HEK293 (cell line): Measurements from ENCODE around the gene ARPC5L.

Experiments
- BCL11A ChIP-seq: fragments of 450-650 bp; formaldehyde crosslinking; IDR thresholded peaks from 2 replicates; pipeline ENCODE4 v1.5.1; 2016; ENCODE audit warnings: low read depth, missing biosample characterization, missing genetic modification characterization
- BCL11B ChIP-seq: fragments of 450-650 bp; formaldehyde crosslinking; IDR thresholded peaks from 2 replicates; pipeline ENCODE4 v1.5.1; 2016; ENCODE audit warnings: low read depth, missing biosample characterization, missing genetic modification characterization
- KLF7 ChIP-seq: fragments of 450-650 bp; formaldehyde crosslinking; IDR thresholded peaks from 2 replicates; pipeline ENCODE4 v1.5.1; 2016; ENCODE audit warnings: missing biosample characterization, missing genetic modification characterization, borderline replicate concordance
- PATZ1 ChIP-seq: fragments of 450-650 bp; formaldehyde crosslinking; IDR thresholded peaks from 2 replicates; pipeline ENCODE4 v1.5.1; 2016; ENCODE audit warnings: missing biosample characterization, missing genetic modification characterization
- SP2 ChIP-seq: fragments of 450-650 bp; formaldehyde crosslinking; IDR thresholded peaks from 2 replicates; pipeline ENCODE4 v1.5.1; 2016; ENCODE audit warnings: missing biosample characterization, missing genetic modification characterization
- WT1 ChIP-seq: fragments of 450-650 bp; formaldehyde crosslinking; IDR thresholded peaks from 2 replicates; pipeline ENCODE4 v1.5.1; 2016; ENCODE audit warnings: missing biosample characterization, missing genetic modification characterization
- ZBTB10 ChIP-seq: fragments of 450-650 bp; formaldehyde crosslinking; IDR thresholded peaks from 2 replicates; pipeline ENCODE4 v1.5.1; 2016; ENCODE audit warnings: missing biosample characterization, missing genetic modification characterization
- ZBTB17 ChIP-seq: fragments of 450-650 bp; formaldehyde crosslinking; IDR thresholded peaks from 2 replicates; pipeline ENCODE4 v1.5.1; 2016; ENCODE audit warnings: missing biosample characterization, missing genetic modification characterization
- ZBTB26 ChIP-seq: fragments of 450-650 bp; formaldehyde crosslinking; optimal IDR thresholded peaks from 2 replicates; pipeline ENCODE3; 2016; ENCODE audit warnings: missing biosample characterization, mild to moderate bottlenecking, missing genetic modification characterization
- ZBTB48 ChIP-seq: fragments of 450-650 bp; formaldehyde crosslinking; IDR thresholded peaks from 2 replicates; pipeline ENCODE4 v1.5.1; 2016; ENCODE audit warnings: missing biosample characterization, missing genetic modification characterization
- ZFP41 ChIP-seq: fragments of 450-650 bp; formaldehyde crosslinking; IDR thresholded peaks from 2 replicates; pipeline ENCODE4 v1.5.1; 2016; ENCODE audit warnings: missing biosample characterization, missing genetic modification characterization, borderline replicate concordance
- ZNF211 ChIP-seq: fragments of 450-650 bp; formaldehyde crosslinking; IDR thresholded peaks from 2 replicates; pipeline ENCODE4 v1.5.1; 2016; ENCODE audit warnings: low read depth, missing biosample characterization, missing genetic modification characterization
- ZNF221 ChIP-seq: fragments of 450-650 bp; formaldehyde crosslinking; IDR thresholded peaks from 2 replicates; pipeline ENCODE4 v1.5.1; 2017; ENCODE audit warnings: missing biosample characterization, missing genetic modification characterization, borderline replicate concordance
- ZNF223 ChIP-seq: fragments of 450-650 bp; formaldehyde crosslinking; IDR thresholded peaks from 2 replicates; pipeline ENCODE4 v1.5.1; 2016; ENCODE audit warnings: missing biosample characterization, missing genetic modification characterization
- ZNF23 ChIP-seq: fragments of 450-650 bp; formaldehyde crosslinking; IDR thresholded peaks from 2 replicates; pipeline ENCODE4 v1.5.1; 2016; ENCODE audit warnings: missing biosample characterization, missing genetic modification characterization, borderline replicate concordance
- ZNF266 ChIP-seq: fragments of 450-650 bp; formaldehyde crosslinking; IDR thresholded peaks from 2 replicates; pipeline ENCODE4 v1.5.1; 2016; ENCODE audit warnings: missing biosample characterization, missing genetic modification characterization, low read depth
- ZNF292 ChIP-seq: fragments of 450-650 bp; formaldehyde crosslinking; IDR thresholded peaks from 2 replicates; pipeline ENCODE4 v1.5.1; 2016; ENCODE audit warnings: low read depth, missing biosample characterization, missing genetic modification characterization, borderline replicate concordance
- ZNF394 ChIP-seq: fragments of 450-650 bp; formaldehyde crosslinking; IDR thresholded peaks from 2 replicates; pipeline ENCODE4 v1.5.1; 2016; ENCODE audit warnings: missing biosample characterization, missing genetic modification characterization, mild to moderate bottlenecking, moderate library complexity, borderline replicate concordance
- ZNF544 ChIP-seq: fragments of 450-650 bp; formaldehyde crosslinking; IDR thresholded peaks from 2 replicates; pipeline ENCODE4 v1.5.0; 2017; ENCODE audit warnings: missing biosample characterization, missing genetic modification characterization
- ZNF561 ChIP-seq: fragments of 450-650 bp; IDR thresholded peaks from 2 replicates; pipeline ENCODE4 v1.5.1; 2018; ENCODE audit warnings: missing biosample characterization, missing genetic modification characterization, borderline replicate concordance
- ZNF623 ChIP-seq: fragments of 450-650 bp; formaldehyde crosslinking; IDR thresholded peaks from 2 replicates; pipeline ENCODE4 v1.5.1; 2016; ENCODE audit warnings: missing biosample characterization, missing genetic modification characterization
- ZNF660 ChIP-seq: fragments of 450-650 bp; IDR thresholded peaks from 2 replicates; pipeline ENCODE4 v1.5.1; 2018; ENCODE audit warnings: missing biosample characterization, mild to moderate bottlenecking, missing genetic modification characterization
- ZNF701 ChIP-seq: fragments of 450-650 bp; formaldehyde crosslinking; IDR thresholded peaks from 2 replicates; pipeline ENCODE4 v1.5.1; 2016; ENCODE audit warnings: missing biosample characterization, missing genetic modification characterization
- TF ChIP-seq, protein P1 (sequence below): fragments of 450-650 bp; formaldehyde crosslinking; IDR thresholded peaks from 2 replicates; pipeline ENCODE4 v1.5.1; 2017; ENCODE audit warnings: missing biosample characterization, missing genetic modification characterization
- TF ChIP-seq, protein P2 (sequence below): fragments of 450-650 bp; formaldehyde crosslinking; IDR thresholded peaks from 2 replicates; pipeline ENCODE4 v1.5.1; 2016; ENCODE audit warnings: missing biosample characterization, missing genetic modification characterization, borderline replicate concordance

The ARPC5L gene

GRCh38 chr9:124861342-124862229 is at the start of gene ARPC5L, which contains the start of gene RPL35 (continued):
- no peak for TF ChIP-seq ZNF23 (tag by site-specific recombination)
- peak; percentile 73; the same call in 1 of the 2 replicates for TF ChIP-seq KLF7
- no peak for TF ChIP-seq ZNF544 (tag by site-specific recombination)
- TF ChIP-seq SP2 (tag by site-specific recombination): peak; percentile 90
- TF ChIP-seq ZNF701: no peak
- TF ChIP-seq PATZ1 (tag by site-specific recombination): no peak; the same call in 1 of the 2 replicates
- TF ChIP-seq ZBTB48 (tag by site-specific recombination): no peak
- TF ChIP-seq BCL11B: no peak
- TF ChIP-seq, protein P1, sequence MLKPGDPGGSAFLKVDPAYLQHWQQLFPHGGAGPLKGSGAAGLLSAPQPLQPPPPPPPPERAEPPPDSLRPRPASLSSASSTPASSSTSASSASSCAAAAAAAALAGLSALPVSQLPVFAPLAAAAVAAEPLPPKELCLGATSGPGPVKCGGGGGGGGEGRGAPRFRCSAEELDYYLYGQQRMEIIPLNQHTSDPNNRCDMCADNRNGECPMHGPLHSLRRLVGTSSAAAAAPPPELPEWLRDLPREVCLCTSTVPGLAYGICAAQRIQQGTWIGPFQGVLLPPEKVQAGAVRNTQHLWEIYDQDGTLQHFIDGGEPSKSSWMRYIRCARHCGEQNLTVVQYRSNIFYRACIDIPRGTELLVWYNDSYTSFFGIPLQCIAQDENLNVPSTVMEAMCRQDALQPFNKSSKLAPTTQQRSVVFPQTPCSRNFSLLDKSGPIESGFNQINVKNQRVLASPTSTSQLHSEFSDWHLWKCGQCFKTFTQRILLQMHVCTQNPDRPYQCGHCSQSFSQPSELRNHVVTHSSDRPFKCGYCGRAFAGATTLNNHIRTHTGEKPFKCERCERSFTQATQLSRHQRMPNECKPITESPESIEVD (tag by site-specific recombination): no peak
- no peak for TF ChIP-seq ZFP41
- TF ChIP-seq ZNF561 (tag by site-specific recombination): 0 out of 2 replicates have a peak, but pooled peaks have one; percentile 43
- TF ChIP-seq, protein P2, sequence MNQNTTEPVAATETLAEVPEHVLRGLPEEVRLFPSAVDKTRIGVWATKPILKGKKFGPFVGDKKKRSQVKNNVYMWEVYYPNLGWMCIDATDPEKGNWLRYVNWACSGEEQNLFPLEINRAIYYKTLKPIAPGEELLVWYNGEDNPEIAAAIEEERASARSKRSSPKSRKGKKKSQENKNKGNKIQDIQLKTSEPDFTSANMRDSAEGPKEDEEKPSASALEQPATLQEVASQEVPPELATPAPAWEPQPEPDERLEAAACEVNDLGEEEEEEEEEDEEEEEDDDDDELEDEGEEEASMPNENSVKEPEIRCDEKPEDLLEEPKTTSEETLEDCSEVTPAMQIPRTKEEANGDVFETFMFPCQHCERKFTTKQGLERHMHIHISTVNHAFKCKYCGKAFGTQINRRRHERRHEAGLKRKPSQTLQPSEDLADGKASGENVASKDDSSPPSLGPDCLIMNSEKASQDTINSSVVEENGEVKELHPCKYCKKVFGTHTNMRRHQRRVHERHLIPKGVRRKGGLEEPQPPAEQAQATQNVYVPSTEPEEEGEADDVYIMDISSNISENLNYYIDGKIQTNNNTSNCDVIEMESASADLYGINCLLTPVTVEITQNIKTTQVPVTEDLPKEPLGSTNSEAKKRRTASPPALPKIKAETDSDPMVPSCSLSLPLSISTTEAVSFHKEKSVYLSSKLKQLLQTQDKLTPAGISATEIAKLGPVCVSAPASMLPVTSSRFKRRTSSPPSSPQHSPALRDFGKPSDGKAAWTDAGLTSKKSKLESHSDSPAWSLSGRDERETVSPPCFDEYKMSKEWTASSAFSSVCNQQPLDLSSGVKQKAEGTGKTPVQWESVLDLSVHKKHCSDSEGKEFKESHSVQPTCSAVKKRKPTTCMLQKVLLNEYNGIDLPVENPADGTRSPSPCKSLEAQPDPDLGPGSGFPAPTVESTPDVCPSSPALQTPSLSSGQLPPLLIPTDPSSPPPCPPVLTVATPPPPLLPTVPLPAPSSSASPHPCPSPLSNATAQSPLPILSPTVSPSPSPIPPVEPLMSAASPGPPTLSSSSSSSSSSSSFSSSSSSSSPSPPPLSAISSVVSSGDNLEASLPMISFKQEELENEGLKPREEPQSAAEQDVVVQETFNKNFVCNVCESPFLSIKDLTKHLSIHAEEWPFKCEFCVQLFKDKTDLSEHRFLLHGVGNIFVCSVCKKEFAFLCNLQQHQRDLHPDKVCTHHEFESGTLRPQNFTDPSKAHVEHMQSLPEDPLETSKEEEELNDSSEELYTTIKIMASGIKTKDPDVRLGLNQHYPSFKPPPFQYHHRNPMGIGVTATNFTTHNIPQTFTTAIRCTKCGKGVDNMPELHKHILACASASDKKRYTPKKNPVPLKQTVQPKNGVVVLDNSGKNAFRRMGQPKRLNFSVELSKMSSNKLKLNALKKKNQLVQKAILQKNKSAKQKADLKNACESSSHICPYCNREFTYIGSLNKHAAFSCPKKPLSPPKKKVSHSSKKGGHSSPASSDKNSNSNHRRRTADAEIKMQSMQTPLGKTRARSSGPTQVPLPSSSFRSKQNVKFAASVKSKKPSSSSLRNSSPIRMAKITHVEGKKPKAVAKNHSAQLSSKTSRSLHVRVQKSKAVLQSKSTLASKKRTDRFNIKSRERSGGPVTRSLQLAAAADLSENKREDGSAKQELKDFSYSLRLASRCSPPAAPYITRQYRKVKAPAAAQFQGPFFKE (tag by site-specific recombination): no peak
- TF ChIP-seq ZBTB26 (tag by site-specific recombination): peak; percentile 77
- no peak for TF ChIP-seq ZNF266 (tag by site-specific recombination)
- no peak for TF ChIP-seq ZNF211 (tag by site-specific recombination)
- TF ChIP-seq ZBTB10 (tag by site-specific recombination): peak; percentile 98; the same call in 1 of the 2 replicates
- 0 out of 2 replicates have a peak, but pooled peaks have one; percentile 30 for TF ChIP-seq ZNF660
- no peak for TF ChIP-seq ZNF292 (tag by site-specific recombination)
- no peak; the same call in 1 of the 2 replicates for TF ChIP-seq ZBTB17
- no peak for TF ChIP-seq WT1 (tag by site-specific recombination)
- TF ChIP-seq ZNF221 (tag by site-specific recombination): no peak
- TF ChIP-seq ZNF623: no peak
- no peak for TF ChIP-seq BCL11A (tag by site-specific recombination)
- TF ChIP-seq ZNF223 (tag by site-specific recombination): no peak
- TF ChIP-seq ZNF394: peak; percentile 55; the same call in 1 of the 2 replicates
